ENCODE results near the gene AFF1.

The AFF1 gene

GRCh38 chr4:87009095-87009648 is 74.4 kb downstream of the AFF1 start:
- TF ChIP-seq TAF1 (IDR thresholded peaks at IDR 0.05; ENCODE audit: low read depth) (no peak), REST (IDR thresholded peaks at IDR 0.05; ENCODE audit: low read depth) (no peak), MAX (IDR thresholded peaks at IDR 0.05) (no peak), TCF12 (IDR thresholded peaks at IDR 0.05; ENCODE audit: low read depth) (no peak), CREB1 (IDR thresholded peaks at IDR 0.05; ENCODE audit: low read depth) (no peak), TEAD4 (IDR thresholded peaks at IDR 0.05) (no peak)

- no peak for TF ChIP-seq REST (IDR thresholded peaks at IDR 0.05; ENCODE audit: low read depth)
- no peak for TF ChIP-seq YY1 (IDR thresholded peaks at IDR 0.05; ENCODE audit: low read depth)
- no peak for TF ChIP-seq ZBTB7A (IDR thresholded peaks at IDR 0.05; ENCODE audit: low read depth)
- no peak for TF ChIP-seq FOXM1 (IDR thresholded peaks at IDR 0.05; ENCODE audit: borderline replicate concordance, low read depth)
- no peak for TF ChIP-seq EGR1 (IDR thresholded peaks at IDR 0.05)
- no peak for TF ChIP-seq NFIC (IDR thresholded peaks at IDR 0.05)
- TF ChIP-seq USF1 (IDR thresholded peaks at IDR 0.05): no peak
- TF ChIP-seq CREB1 (IDR thresholded peaks at IDR 0.05; ENCODE audit: low read depth): no peak
- TF ChIP-seq EP300 (IDR thresholded peaks at IDR 0.05; ENCODE audit: borderline replicate concordance): no peak
- TF ChIP-seq TCF12 (IDR thresholded peaks at IDR 0.05; ENCODE audit: low read depth): no peak
Observed at GRCh38 chr4:87010192-87010591, 75.4 kb downstream of the AFF1 start.

GRCh38 chr4:87011340-87012034 is 76.7 kb downstream of the AFF1 start:
- TF ChIP-seq REST (IDR thresholded peaks at IDR 0.05; ENCODE audit: low read depth) (no peak), USF1 (IDR thresholded peaks at IDR 0.05) (no peak), MAX (IDR thresholded peaks at IDR 0.05) (no peak), CEBPB (IDR thresholded peaks at IDR 0.05) (no peak), ZBTB7A (IDR thresholded peaks at IDR 0.05; ENCODE audit: low read depth) (no peak), YY1 (IDR thresholded peaks at IDR 0.05; ENCODE audit: low read depth) (no peak), EP300 (IDR thresholded peaks at IDR 0.05; ENCODE audit: borderline replicate concordance) (no peak), RAD21 (IDR thresholded peaks at IDR 0.05; ENCODE audit: low read depth) (no peak)

DNA sequence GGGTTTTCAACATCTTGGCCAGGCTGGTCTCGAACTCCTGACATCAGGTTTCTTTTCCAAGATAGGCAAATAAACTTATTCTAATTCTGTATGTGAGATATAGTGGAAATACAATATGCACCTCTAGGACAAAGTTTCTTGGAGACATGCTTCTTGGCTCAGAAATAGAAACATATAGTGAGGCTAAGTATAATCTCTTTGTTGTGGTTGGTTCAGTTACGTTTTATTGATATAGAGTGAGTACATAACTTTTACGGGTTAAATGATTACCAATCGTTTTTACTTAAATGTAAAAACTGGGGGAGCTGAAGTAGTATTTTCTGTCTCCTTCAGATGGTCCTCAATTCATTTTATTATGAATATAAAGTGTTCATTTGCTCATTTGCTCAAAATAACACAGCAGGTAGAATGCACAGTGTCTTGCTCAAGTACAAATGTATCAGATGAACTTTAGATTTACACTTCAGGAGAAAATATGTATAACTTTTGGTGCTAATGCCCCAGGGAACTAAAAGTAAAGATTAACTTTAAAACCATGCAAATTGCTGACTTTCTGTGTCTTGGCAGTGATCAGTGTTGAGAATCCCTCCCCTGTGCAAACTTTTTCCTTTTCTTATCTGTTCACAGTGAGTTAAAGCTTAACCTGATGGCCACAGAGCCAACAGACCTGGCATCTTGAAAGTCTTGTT is 77.6 kb downstream of the AFF1 start:
- TF ChIP-seq EGR1 (IDR thresholded peaks at IDR 0.05) (no peak), REST (IDR thresholded peaks at IDR 0.05; ENCODE audit: low read depth) (no peak), RAD21 (IDR thresholded peaks at IDR 0.05; ENCODE audit: low read depth) (no peak), TEAD4 (IDR thresholded peaks at IDR 0.05) (no peak), FOXM1 (IDR thresholded peaks at IDR 0.05; ENCODE audit: borderline replicate concordance, low read depth) (no peak), ZBTB7A (IDR thresholded peaks at IDR 0.05; ENCODE audit: low read depth) (no peak), TAF1 (IDR thresholded peaks at IDR 0.05; ENCODE audit: low read depth) (no peak)
